ENCODE data around the gene SMIM38.

GRCh38 chr11:69127884-69128283 is 27.9 kb upstream of the SMIM38 start:
- TF ChIP-seq CTCF (IDR thresholded peaks at IDR 0.05; ENCODE audit: insufficient read depth, low read depth, low read length) (no peak), EZH2 (IDR thresholded peaks at IDR 0.05; ENCODE audit: insufficient read depth, low read length) (no peak)
